Endothelial cell of umbilical vein (primary cell): ENCODE measurements around the gene SETBP1. TPM values are rescaled to one million over a fixed set of nuclear protein-coding genes. Genes with fewer than 3 reads are reported as not detected.

Source experiments
- BruUV-seq: library from RNA; stranded (reverse); fragments of 400-500 nt; replicated peaks from 2 replicates; lab custom pipeline; 2021; lab: Mats Ljungman, UMichigan
- CTCF ChIA-PET: fragments of 300-600, 350-600 bp; sonication (Branson Sonifier 250); formaldehyde crosslinking; loops from one replicate; lab custom pipeline; 2021; ENCODE audit warnings: antibody characterized with exemption, inconsistent platforms; lab: Charles Lee
- POLR2A ChIA-PET: fragments of 300-600, 350-600 bp; sonication (Branson Sonifier 250); formaldehyde crosslinking; loops from one replicate; lab custom pipeline; 2021; ENCODE audit warnings: antibody characterized with exemption, inconsistent platforms; lab: Charles Lee
- DNase-seq: peaks from one replicate; pipeline ENCODE4 v3.0.0-alpha.2; 2011; ENCODE audit warnings: low read depth, low spot score
- FAIRE-seq: peaks from 2 replicates; lab custom pipeline; 2011; peaks lifted over from hg19 to GRCh38; lab: Jason Lieb, UNC
- H2AFZ ChIP-seq: 2 replicates; pipeline ENCODE4 v1.6.0; 2012; ENCODE audit warnings: low read depth, low read length, control low read depth, inconsistent platforms
- H3K27ac ChIP-seq: 2 replicates; pipeline ENCODE4 v1.5.1; 2011; ENCODE audit warnings: low read depth, mild to moderate bottlenecking, control low read depth, low read length, moderate library complexity; ENCODE audit not compliant: insufficient read depth
- H3K27me3 ChIP-seq, 2 experiments: 2 replicates each; pipeline versions ENCODE4 v1.6.0 to v1.6.1; 2011; ENCODE audit warnings: low read length in 2 of 2, mixed read lengths in 1 of 2; ENCODE audit not compliant: control insufficient read depth in 2 of 2, insufficient read depth in 2 of 2
- H3K36me3 ChIP-seq, 2 experiments: 2 replicates in 1 of 2; 3 replicates in 1 of 2; pipeline ENCODE4 v1.5.1; 2011; ENCODE audit warnings: low read length in 2 of 2, mild to moderate bottlenecking in 1 of 2, moderate library complexity in 1 of 2; ENCODE audit not compliant: control insufficient read depth in 2 of 2, insufficient read depth in 2 of 2; ENCODE audit errors: extremely low read depth in 1 of 2
- H3K4me1 ChIP-seq: 3 replicates; pipeline ENCODE4 v1.5.1; 2011; ENCODE audit warnings: mild to moderate bottlenecking, low read length; ENCODE audit not compliant: control insufficient read depth, insufficient read depth; ENCODE audit errors: extremely low read depth
- H3K4me2 ChIP-seq: 2 replicates; pipeline ENCODE4 v1.6.1; 2011; ENCODE audit warnings: low read length, control low read depth, mixed read lengths; ENCODE audit not compliant: insufficient read depth
- H3K4me3 ChIP-seq, 3 experiments: fragments of 200-600 bp in 1 of 3; sonication (generic), shearing (Covaris generic) in 1 of 3; replicated peaks in 1 of 3; 2 replicates each; pipeline ENCODE4 v1.5.1; 2011 to 2016; ENCODE audit warnings: control low read depth in 3 of 3, low read length in 3 of 3, mild to moderate bottlenecking in 2 of 3, inconsistent platforms in 1 of 3, low read depth in 1 of 3, moderate library complexity in 1 of 3; ENCODE audit not compliant: insufficient read depth in 1 of 3
- H3K79me2 ChIP-seq: 2 replicates; pipeline ENCODE4 v1.6.0; 2012; ENCODE audit warnings: low read length, inconsistent platforms; ENCODE audit not compliant: control insufficient read depth, insufficient read depth
- H3K9ac ChIP-seq: replicated peaks from 2 replicates; pipeline ENCODE3; 2011; ENCODE audit warnings: low read length, control low read depth; ENCODE audit not compliant: insufficient read depth; ENCODE audit errors: extremely low read depth
- H3K9me1 ChIP-seq: replicated peaks from 3 replicates; pipeline ENCODE4 v1.6.0; 2011; ENCODE audit warnings: mild to moderate bottlenecking, low read length; ENCODE audit not compliant: control insufficient read depth, insufficient read depth; ENCODE audit errors: extremely low read depth
- H3K9me3 ChIP-seq: replicated peaks from 2 replicates; pipeline ENCODE4 v1.5.1; 2012; ENCODE audit warnings: low read length, inconsistent platforms; ENCODE audit not compliant: control insufficient read depth, insufficient read depth
- H4K20me1 ChIP-seq: replicated peaks from 2 replicates; pipeline ENCODE3; 2011; ENCODE audit warnings: mild to moderate bottlenecking, low read length; ENCODE audit not compliant: control insufficient read depth, insufficient read depth; ENCODE audit errors: extremely low read depth
- EZH2 ChIP-seq: IDR thresholded peaks from 2 replicates; pipeline ENCODE4 v1.6.1; 2012; ENCODE audit warnings: borderline replicate concordance, low read depth, mild to moderate bottlenecking, moderate library complexity, low read length, inconsistent platforms; ENCODE audit not compliant: severe bottlenecking
- FOS ChIP-seq: IDR thresholded peaks from 2 replicates; pipeline ENCODE4 v1.6.1; 2011; ENCODE audit warnings: mild to moderate bottlenecking, low read length, moderate library complexity, borderline replicate concordance; ENCODE audit not compliant: insufficient read depth
- GATA2 ChIP-seq: IDR thresholded peaks from 2 replicates; pipeline ENCODE4 v1.7.0; 2011; ENCODE audit warnings: low read depth, mild to moderate bottlenecking, moderate library complexity, mixed read lengths, low read length; ENCODE audit not compliant: insufficient read length, insufficient read depth
- JUN ChIP-seq: IDR thresholded peaks from 2 replicates; pipeline ENCODE4 v1.6.1; 2011; ENCODE audit warnings: borderline replicate concordance, low read depth; ENCODE audit not compliant: insufficient read length, insufficient read depth
- MYC ChIP-seq: IDR thresholded peaks from one replicate; pipeline ENCODE4 v1.6.1; 2011; ENCODE audit warnings: mild to moderate bottlenecking, low read depth, low read length
- POLR2A ChIP-seq: IDR thresholded peaks from 2 replicates; pipeline ENCODE4 v1.6.1; 2012; ENCODE audit warnings: low read depth, mild to moderate bottlenecking, control low read depth, low read length
- POLR2AphosphoS5 ChIP-seq: IDR thresholded peaks from 2 replicates; pipeline ENCODE4 v1.6.1; 2012; ENCODE audit warnings: low read depth, mild to moderate bottlenecking, control low read depth, low read length, moderate library complexity; ENCODE audit not compliant: insufficient read depth
- dilution Hi-C: fragments of 300-500 bp; cut with MboI; formaldehyde crosslinking; loops from one replicate; pipeline ENCODE4 v1.15.0; 2019; ENCODE audit warnings: low sequenced_read_pairs; ENCODE audit not compliant: extremely low pct_ligation_motif_present
- intact Hi-C: fragments of 100-400 bp; cut with micrococcal nuclease; formaldehyde crosslinking; loops from one replicate; pipeline ENCODE4 v1.10.0; 2022
- polyA plus RNA-seq, 4 experiments: library from polyadenylated mRNA; depleted of rRNA in 3 of 4; stranded (reverse) in 3 of 4; unstranded in 1 of 4; fragments of >200 nt; gene quantifications; 2 replicates each; pipeline versions ENCODE4 v1.2.1 to v1.2.3, GENCODE V29; 2011 to 2012; ENCODE audit warnings: missing spikeins in 1 of 4
- total RNA-seq: library from RNA; stranded (reverse); gene quantifications from 2 replicates; pipeline ENCODE4 v1.2.3, GENCODE V29; 2021
- TF ChIP-seq, protein P1 (sequence below): IDR thresholded peaks from 2 replicates; pipeline ENCODE4 v1.6.1; 2011; ENCODE audit not compliant: insufficient read depth, insufficient read length
- TF ChIP-seq, protein P2 (sequence below), 2 donors: IDR thresholded peaks; 1 replicate in 1 of 2; 2 replicates in 1 of 2; pipeline ENCODE4 v1.5.1; 2011; ENCODE audit warnings: low read length in 2 of 2, mild to moderate bottlenecking in 2 of 2, moderate library complexity in 2 of 2, control low read depth in 1 of 2, inconsistent platforms in 1 of 2, low read depth in 1 of 2; ENCODE audit not compliant: insufficient read depth in 1 of 2; ENCODE audit errors: extremely low read depth in 1 of 2

Gene SETBP1
- total and polyA plus RNA-seq, 2 donors (not counting 3 experiments of a cell fraction or from before 2014, with no cell fraction given): 0.76 to 3.1 TPM

DNA sequence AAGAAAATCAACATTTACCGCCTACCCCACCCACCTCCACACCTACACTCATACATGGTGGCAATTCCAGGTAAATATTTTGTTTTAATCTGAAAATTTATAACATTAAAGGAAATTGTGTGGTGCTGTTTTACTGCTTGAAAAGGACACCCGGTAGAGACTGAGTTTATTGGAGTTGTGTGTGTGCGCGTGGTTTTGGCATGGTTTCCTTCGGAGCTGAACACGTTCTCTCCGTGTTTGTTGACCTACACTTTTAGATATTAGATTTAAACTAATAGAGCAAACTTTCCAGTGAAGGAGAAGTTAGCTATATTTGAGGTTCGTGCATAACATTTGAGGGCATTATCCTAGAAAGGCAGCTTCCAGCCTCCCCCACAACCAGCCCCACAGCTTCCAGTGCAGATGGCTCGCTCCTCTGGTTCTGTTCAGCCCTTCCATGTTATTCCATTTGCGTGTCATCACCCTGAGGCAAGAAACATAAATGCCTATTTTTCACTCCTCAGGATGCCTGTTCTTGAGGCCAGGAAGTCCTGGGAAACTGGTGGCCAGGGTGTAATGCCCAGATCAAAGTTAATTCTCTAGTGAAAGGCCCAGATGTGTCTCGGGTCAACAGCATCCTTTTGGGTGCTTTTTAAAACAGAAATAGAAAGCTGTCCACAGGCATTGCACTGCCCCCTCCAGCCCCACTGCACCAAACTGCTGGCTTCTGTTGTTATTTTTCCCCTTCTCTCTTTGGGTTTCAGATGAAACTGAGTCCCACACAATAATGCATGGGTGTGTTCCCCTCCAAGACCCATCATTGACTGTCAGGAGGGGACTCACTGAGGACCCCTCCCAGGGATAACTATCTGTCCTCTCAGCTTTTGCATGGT is 190.2 kb downstream of the SETBP1 start:
- intact Hi-C loops: no loop called here
- H2AFZ ChIP-seq: no peak overlapping the region

DNA sequence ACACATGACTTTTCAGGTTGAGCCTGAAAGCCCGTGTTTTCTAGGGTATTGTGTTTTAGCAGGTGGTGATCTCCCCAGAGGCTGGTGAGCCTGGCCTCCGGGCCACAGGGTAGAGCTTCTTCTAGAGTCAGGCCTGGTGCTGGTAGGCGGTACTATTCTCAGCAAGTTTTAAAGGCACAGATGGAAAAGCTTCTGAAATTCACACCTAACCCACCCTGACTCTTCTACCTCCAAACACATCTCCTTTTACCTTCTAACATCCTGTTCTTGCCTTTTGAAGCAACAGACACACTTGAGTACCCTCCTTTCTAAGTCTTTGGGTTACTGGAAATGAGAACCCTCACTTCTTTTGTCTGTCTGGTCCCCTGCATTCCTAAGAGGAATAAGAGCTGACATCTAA is 191.1 kb downstream of the SETBP1 start:
- BruUV-seq: no TSS peak
- TF ChIP-seq FOS (no peak), GATA2 (no peak), MYC (no peak), EZH2 (no peak), JUN (no peak), POLR2AphosphoS5 (no peak), POLR2A (no peak)
- TF ChIP-seq, protein P1, sequence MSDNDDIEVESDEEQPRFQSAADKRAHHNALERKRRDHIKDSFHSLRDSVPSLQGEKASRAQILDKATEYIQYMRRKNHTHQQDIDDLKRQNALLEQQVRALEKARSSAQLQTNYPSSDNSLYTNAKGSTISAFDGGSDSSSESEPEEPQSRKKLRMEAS: no peak
- TF ChIP-seq, protein P2, sequence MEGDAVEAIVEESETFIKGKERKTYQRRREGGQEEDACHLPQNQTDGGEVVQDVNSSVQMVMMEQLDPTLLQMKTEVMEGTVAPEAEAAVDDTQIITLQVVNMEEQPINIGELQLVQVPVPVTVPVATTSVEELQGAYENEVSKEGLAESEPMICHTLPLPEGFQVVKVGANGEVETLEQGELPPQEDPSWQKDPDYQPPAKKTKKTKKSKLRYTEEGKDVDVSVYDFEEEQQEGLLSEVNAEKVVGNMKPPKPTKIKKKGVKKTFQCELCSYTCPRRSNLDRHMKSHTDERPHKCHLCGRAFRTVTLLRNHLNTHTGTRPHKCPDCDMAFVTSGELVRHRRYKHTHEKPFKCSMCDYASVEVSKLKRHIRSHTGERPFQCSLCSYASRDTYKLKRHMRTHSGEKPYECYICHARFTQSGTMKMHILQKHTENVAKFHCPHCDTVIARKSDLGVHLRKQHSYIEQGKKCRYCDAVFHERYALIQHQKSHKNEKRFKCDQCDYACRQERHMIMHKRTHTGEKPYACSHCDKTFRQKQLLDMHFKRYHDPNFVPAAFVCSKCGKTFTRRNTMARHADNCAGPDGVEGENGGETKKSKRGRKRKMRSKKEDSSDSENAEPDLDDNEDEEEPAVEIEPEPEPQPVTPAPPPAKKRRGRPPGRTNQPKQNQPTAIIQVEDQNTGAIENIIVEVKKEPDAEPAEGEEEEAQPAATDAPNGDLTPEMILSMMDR (IDR thresholded peaks at IDR 0.05; ENCODE audit: extremely low read depth in 1 of 2, insufficient read depth in 1 of 2, low read depth in 1 of 2, low read length in 2 of 2): no peak
- Histone ChIP-seq H3K9me1 (no peaks in the 10 kb centered on the region), H3K27me3 (no peaks in the 10 kb centered on the region), H3K79me2 (no peaks in the 10 kb centered on the region), H2AFZ (no peak overlapping the region), H3K27ac (no peak overlapping the region), H3K36me3 (no peaks in the 10 kb centered on the region), H3K9ac (no peak overlapping the region), H3K4me1 (no peaks in the 10 kb centered on the region), H3K4me2 (no peak overlapping the region), H3K4me3 (no peak overlapping the region), H3K9me3 (no peaks in the 10 kb centered on the region), H4K20me1 (no peaks in the 10 kb centered on the region)
- POLR2A ChIA-PET: no interaction called here
- intact Hi-C loops: no loop called here
- dilution Hi-C loops: no loop called here
- FAIRE-seq (no peak), DNase-seq (no peak)
- CTCF ChIA-PET: no interaction called here

More for the DNA sequence above, 190.2 kb downstream of the SETBP1 start:
- no peaks in the 10 kb centered on the region for H3K27me3 ChIP-seq
- no peaks in the 10 kb centered on the region for H3K9me1 ChIP-seq
- H3K36me3 ChIP-seq: no peaks in the 10 kb centered on the region
- no peaks in the 10 kb centered on the region for H4K20me1 ChIP-seq
- no peaks in the 10 kb centered on the region for H3K79me2 ChIP-seq
- BruUV-seq: no TSS peak
- H3K9me3 ChIP-seq: no peaks in the 10 kb centered on the region
- FAIRE-seq (no peak), DNase-seq (no peak)
- ChIA-PET CTCF (no interaction called here), POLR2A (no interaction called here)
- H3K4me2 ChIP-seq: no peak overlapping the region
- H3K4me1 ChIP-seq: no peaks in the 10 kb centered on the region
- H3K27ac ChIP-seq: no peak overlapping the region
- dilution Hi-C loops: no loop called here
- TF ChIP-seq POLR2A: no peak
- TF ChIP-seq GATA2: no peak
- TF ChIP-seq JUN: no peak
- no peak overlapping the region for H3K9ac ChIP-seq
- no peak overlapping the region for H3K4me3 ChIP-seq
